SK-N-MC (cell line): ENCODE measurements around the gene STX7.

Experiments used
- EZH2 ChIP-seq: fragments of 200-600 bp; sonication (generic); IDR thresholded peaks from one replicate; pipeline ENCODE4 v1.6.1; 2017; ENCODE audit warnings: antibody characterized with exemption
- POLR2AphosphoS5 ChIP-seq: IDR thresholded peaks from 2 replicates; pipeline ENCODE4 v1.6.1; 2012; ENCODE audit warnings: mild to moderate bottlenecking, low read depth, low read length, borderline replicate concordance

DNA sequence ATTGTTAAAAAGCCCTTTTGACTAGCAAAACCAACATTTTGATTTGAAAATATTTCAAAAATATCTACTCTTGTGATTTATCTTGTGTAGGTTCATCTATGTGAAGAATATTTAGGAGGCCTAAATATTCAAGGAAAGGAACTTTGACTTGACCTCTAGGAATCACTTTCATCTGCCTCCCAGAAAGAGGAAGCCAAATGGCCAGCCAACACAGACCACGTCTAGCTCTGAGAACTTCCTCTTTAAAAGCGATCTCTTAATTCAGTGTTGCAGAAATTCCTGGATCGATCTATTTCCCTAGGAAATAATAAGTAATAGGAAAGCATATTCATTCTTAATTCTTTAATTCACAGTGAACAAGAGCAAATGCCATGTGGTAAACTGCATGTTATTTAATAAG lies 102.1 kb downstream of the STX7 start:
- TF ChIP-seq POLR2AphosphoS5 (no peak), EZH2 (no peak)
